DOHH2 (cell line): ENCODE results near the gene CR1L.

ENCODE experiments used
- EZH2phosphoT487 ChIP-seq: fragments of 200-600 bp; sonication (generic); IDR thresholded peaks from 2 replicates; pipeline ENCODE4 v1.6.1; 2017; ENCODE audit warnings: borderline replicate concordance, mild to moderate bottlenecking, antibody characterized with exemption, low read length, moderate library complexity, mixed read lengths
- TF ChIP-seq, protein P1 (sequence below): fragments of 200-600 bp; sonication (generic); IDR thresholded peaks from one replicate; pipeline ENCODE4 v1.5.1; 2014; ENCODE audit warnings: antibody characterized with exemption, mild to moderate bottlenecking, low read depth, low read length; ENCODE audit not compliant: poor library complexity, severe bottlenecking

DNA sequence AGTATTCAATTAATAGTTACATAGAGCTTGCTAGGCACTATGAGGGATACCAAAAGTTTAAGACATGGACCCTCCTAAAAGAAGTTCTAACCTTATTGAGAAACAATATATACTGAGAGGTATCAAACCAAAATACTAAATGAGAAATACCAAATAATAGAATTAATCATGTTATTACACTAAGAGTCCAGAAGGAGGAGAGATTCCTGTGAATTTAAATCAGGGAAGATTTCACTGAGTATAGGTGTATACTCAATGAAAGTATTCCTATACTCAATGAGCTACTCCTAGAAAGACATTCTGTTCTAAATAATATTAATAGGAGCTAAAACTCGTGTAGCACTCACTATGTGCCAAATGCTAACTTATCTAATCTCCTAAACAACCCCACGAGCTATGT, 9.4 kb downstream of the CR1L start:
- TF ChIP-seq, protein P1, sequence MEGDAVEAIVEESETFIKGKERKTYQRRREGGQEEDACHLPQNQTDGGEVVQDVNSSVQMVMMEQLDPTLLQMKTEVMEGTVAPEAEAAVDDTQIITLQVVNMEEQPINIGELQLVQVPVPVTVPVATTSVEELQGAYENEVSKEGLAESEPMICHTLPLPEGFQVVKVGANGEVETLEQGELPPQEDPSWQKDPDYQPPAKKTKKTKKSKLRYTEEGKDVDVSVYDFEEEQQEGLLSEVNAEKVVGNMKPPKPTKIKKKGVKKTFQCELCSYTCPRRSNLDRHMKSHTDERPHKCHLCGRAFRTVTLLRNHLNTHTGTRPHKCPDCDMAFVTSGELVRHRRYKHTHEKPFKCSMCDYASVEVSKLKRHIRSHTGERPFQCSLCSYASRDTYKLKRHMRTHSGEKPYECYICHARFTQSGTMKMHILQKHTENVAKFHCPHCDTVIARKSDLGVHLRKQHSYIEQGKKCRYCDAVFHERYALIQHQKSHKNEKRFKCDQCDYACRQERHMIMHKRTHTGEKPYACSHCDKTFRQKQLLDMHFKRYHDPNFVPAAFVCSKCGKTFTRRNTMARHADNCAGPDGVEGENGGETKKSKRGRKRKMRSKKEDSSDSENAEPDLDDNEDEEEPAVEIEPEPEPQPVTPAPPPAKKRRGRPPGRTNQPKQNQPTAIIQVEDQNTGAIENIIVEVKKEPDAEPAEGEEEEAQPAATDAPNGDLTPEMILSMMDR: peak; percentile 23
- TF ChIP-seq EZH2phosphoT487: no peak
